Calu3 (cell line): ENCODE measurements around the gene ENPP3. TPM values are rescaled to one million over a fixed set of nuclear protein-coding genes. Genes with fewer than 3 reads are reported as not detected.

Source experiments
- BruUV-seq: library from RNA; stranded (reverse); fragments of 400-500 nt; replicated peaks from 2 replicates; lab custom pipeline; 2021; lab: Mats Ljungman, UMichigan
- CTCF ChIA-PET: fragments of 300-600 bp; sonication (Branson Sonifier 250); formaldehyde crosslinking; loops from one replicate; lab custom pipeline; 2022; ENCODE audit warnings: antibody characterized with exemption; lab: Charles Lee
- DNase-seq: peaks from one replicate; pipeline ENCODE4 v3.0.0; 2022
- H3K27ac Mint-ChIP-seq: one replicate; pipeline ENCODE4 v1.8.0; 2022; ENCODE audit warnings: mixed read lengths; ENCODE audit not compliant: unreplicated experiment
- H3K27me3 Mint-ChIP-seq: one replicate; pipeline ENCODE4 v1.8.0; 2022; ENCODE audit warnings: mixed read lengths; ENCODE audit not compliant: unreplicated experiment
- H3K36me3 Mint-ChIP-seq: one replicate; pipeline ENCODE4 v1.8.0; 2022; ENCODE audit warnings: mild to moderate bottlenecking, moderate library complexity, mixed read lengths; ENCODE audit not compliant: insufficient read depth, unreplicated experiment
- H3K4me1 Mint-ChIP-seq: one replicate; pipeline ENCODE4 v1.8.0; 2022; ENCODE audit warnings: mild to moderate bottlenecking, low read depth, mixed read lengths; ENCODE audit not compliant: unreplicated experiment
- H3K4me3 Mint-ChIP-seq: one replicate; pipeline ENCODE4 v1.8.0; 2022; ENCODE audit warnings: mild to moderate bottlenecking, low read depth, moderate library complexity, mixed read lengths; ENCODE audit not compliant: unreplicated experiment
- H3K9me3 Mint-ChIP-seq: one replicate; pipeline ENCODE4 v1.8.0; 2022; ENCODE audit warnings: low read depth, mixed read lengths; ENCODE audit not compliant: unreplicated experiment
- intact Hi-C: fragments of 100-400 bp; cut with micrococcal nuclease; formaldehyde crosslinking; loops from one replicate; pipeline ENCODE4 v1.10.0; 2022; ENCODE audit not compliant: unreplicated experiment
- total RNA-seq: library from RNA; stranded (reverse); gene quantifications from 2 replicates; pipeline ENCODE4 v1.2.3, GENCODE V29; 2022
- TF ChIP-seq, protein P1 (sequence below): fragments of 200-600 bp; IDR thresholded peaks from one replicate; pipeline ENCODE4 v1.8.0; 2022; ENCODE audit warnings: antibody characterized with exemption; ENCODE audit not compliant: unreplicated experiment

ENPP3 gene
- total RNA-seq, 1 experiment from 2014 or later: not detected

- CTCF ChIA-PET: interaction anchor here (0.8 kb wide), 1 partner anchor 92 kb away, joined by 3 read pairs; no protein-coding TSS in a partner anchor
- H3K9me3 Mint-ChIP-seq: no peaks in the 10 kb centered on the region
- DNase-seq: no peak
- intact Hi-C loops: loop anchor here (10.0 kb wide), 2 partner anchors 92 to 478 kb away; no protein-coding TSS in a partner anchor
- H3K4me1 Mint-ChIP-seq: no peaks in the 10 kb centered on the region
- TF ChIP-seq, protein P1, sequence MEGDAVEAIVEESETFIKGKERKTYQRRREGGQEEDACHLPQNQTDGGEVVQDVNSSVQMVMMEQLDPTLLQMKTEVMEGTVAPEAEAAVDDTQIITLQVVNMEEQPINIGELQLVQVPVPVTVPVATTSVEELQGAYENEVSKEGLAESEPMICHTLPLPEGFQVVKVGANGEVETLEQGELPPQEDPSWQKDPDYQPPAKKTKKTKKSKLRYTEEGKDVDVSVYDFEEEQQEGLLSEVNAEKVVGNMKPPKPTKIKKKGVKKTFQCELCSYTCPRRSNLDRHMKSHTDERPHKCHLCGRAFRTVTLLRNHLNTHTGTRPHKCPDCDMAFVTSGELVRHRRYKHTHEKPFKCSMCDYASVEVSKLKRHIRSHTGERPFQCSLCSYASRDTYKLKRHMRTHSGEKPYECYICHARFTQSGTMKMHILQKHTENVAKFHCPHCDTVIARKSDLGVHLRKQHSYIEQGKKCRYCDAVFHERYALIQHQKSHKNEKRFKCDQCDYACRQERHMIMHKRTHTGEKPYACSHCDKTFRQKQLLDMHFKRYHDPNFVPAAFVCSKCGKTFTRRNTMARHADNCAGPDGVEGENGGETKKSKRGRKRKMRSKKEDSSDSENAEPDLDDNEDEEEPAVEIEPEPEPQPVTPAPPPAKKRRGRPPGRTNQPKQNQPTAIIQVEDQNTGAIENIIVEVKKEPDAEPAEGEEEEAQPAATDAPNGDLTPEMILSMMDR: no peak
- H3K36me3 Mint-ChIP-seq: no peaks in the 10 kb centered on the region
- BruUV-seq: no TSS peak
- H3K4me3 Mint-ChIP-seq: no peak overlapping the region
- H3K27me3 Mint-ChIP-seq: peaks cover 36% of the 10 kb centered on the region
- H3K27ac Mint-ChIP-seq: no peak overlapping the region
Measured at GRCh38 chr6:131787079-131787478, 150.0 kb downstream of the ENPP3 start.

DNA sequence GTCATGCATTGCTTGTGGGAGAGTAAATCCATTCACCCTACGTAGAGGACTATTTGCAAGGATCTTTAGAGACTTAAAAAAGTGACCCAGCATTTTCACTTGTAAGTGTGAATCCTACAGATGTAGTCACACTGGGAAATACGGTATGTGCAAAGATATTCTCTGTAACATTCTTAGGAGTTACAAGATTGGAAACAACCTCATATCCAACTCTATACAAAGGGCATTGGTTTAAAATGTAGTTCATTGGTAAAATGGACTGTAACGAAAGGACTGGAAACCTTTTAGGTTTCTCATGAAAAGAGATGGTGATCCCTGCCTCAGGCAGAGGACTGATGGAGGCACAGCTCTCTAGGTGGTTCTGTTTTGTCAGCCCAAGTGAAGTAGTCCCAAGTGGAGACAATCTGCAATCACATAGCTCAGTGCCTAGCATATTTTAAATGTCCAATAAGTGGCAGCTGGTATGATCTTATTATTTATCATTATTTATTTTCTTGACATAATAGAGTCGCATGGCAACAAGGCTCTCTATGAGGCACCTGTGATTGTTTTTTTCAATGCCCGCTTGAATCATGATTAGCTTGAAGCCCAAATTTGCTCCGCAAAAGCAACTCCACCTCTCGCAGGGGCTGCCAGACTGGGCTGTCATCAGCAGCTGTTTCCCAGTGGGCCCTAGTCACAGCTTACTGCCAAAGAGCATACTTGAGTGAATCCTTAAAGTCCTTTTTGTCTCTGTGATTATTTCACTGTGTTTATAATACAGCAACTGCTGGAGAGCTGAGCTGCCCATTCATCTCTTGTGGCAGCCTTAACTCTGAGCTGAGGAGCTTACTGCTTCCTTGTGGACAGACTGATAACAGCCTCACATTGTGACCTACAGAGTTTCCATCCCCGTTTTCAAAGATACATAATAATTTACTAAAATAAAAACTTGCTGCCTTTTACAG is 150.9 kb downstream of the ENPP3 start:
- H3K27me3 Mint-ChIP-seq: peaks cover 27% of the 10 kb centered on the region
- no peak overlapping the region for H3K27ac Mint-ChIP-seq
- no peaks in the 10 kb centered on the region for H3K4me1 Mint-ChIP-seq
- no peaks in the 10 kb centered on the region for H3K9me3 Mint-ChIP-seq
- intact Hi-C loops: loop anchor here (10.0 kb wide), 2 partner anchors 93 to 477 kb away; no protein-coding TSS in a partner anchor
- BruUV-seq: no TSS peak
- CTCF ChIA-PET: no interaction called here
- no peak overlapping the region for H3K4me3 Mint-ChIP-seq
- TF ChIP-seq, protein P1: no peak
- H3K36me3 Mint-ChIP-seq: no peaks in the 10 kb centered on the region
- no peak for DNase-seq

DNA sequence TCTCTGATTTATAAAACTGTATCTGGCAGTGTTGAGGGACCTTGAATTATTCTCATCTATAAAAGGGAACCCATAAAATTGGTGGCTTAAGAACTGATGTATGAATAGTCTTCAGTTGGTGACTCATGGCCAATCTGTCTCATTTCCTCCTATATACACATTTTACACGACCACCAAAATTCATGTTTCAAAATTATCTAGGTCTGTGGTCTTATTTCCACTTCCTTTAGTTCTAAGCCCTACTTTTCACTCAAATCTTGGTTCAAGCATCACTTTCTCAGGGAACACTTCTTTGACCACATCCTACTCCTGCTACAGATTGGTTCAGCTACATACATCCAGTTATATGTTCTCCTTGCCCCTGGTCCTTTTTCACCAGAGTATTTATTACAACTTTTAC is 152.1 kb downstream of the ENPP3 start:
- no TSS peak for BruUV-seq
- intact Hi-C loops: loop anchor here (10.0 kb wide), 2 partner anchors 94 to 476 kb away; no protein-coding TSS in a partner anchor
- no peak for DNase-seq
- Mint-ChIP-seq H3K9me3 (no peaks in the 10 kb centered on the region), H3K27ac (no peak overlapping the region), H3K36me3 (no peaks in the 10 kb centered on the region), H3K4me1 (no peaks in the 10 kb centered on the region), H3K4me3 (no peak overlapping the region), H3K27me3 (peaks cover 16% of the 10 kb centered on the region)
- TF ChIP-seq, protein P1: no peak
- CTCF ChIA-PET: no interaction called here

- CTCF ChIA-PET: interaction anchor here (0.9 kb wide), 1 partner anchor 9 kb away, joined by 3 read pairs; no protein-coding TSS in a partner anchor
- no peak overlapping the region for H3K4me3 Mint-ChIP-seq
- intact Hi-C loops: no loop called here
Measured at GRCh38 chr6:131791476-131791875, 154.4 kb downstream of the ENPP3 start.

More at GRCh38 chr6:131791476-131791875, 154.4 kb downstream of the ENPP3 start:
- Mint-ChIP-seq H3K36me3 (no peaks in the 10 kb centered on the region), H3K9me3 (no peaks in the 10 kb centered on the region), H3K27ac (no peak overlapping the region), H3K27me3 (no peaks in the 10 kb centered on the region), H3K4me1 (no peaks in the 10 kb centered on the region)
- BruUV-seq: no TSS peak
- TF ChIP-seq, protein P1: no peak
- no peak for DNase-seq
